ENCODE data around the gene ARL15. TPM values are rescaled to one million over a fixed set of nuclear protein-coding genes. Genes with fewer than 3 reads are reported as not detected.

Gene ARL15
- total RNA-seq: 4.9 and 10.3 TPM in 2 replicates

GRCh38 chr5:54310433-54311175 lies at the start of gene ARL15:
TSS of gene ARL15 (minus strand) at chr5:54310573.

Other genes with a start within 250 kb of the ARL15 start
- gene HSPB3, start 145.1 kb upstream of the ARL15 start, total RNA-seq: not detected in 2 replicates
- 35.5 and 35.8 TPM in 2 replicates for gene SNX18, start 207.2 kb upstream of the ARL15 start, total RNA-seq